ENCODE data around the gene ZBTB21.

Gene ZBTB21

GRCh38 chr21:42009831-42010506, at the start of gene ZBTB21:
ZBTB21 (minus strand) TSS chr21:42010360; CDS start chr21:41994095, 16,265 bp downstream.
- peak; percentile 97 for DNase-seq (ENCODE audit: low read depth in 1 of 2, low spot score in 1 of 2)

GRCh38 chr21:42059721-42060120, 49.6 kb upstream of the ZBTB21 start:
- DNase-seq (ENCODE audit: low read depth in 1 of 2, low spot score in 1 of 2) = no peak

GRCh38 chr21:42059141-42059540, 49.0 kb upstream of the ZBTB21 start:
- no peak for DNase-seq (ENCODE audit: low read depth in 1 of 2, low spot score in 1 of 2)

GRCh38 chr21:42058631-42059111, 48.5 kb upstream of the ZBTB21 start:
- no peak for DNase-seq (ENCODE audit: low read depth in 1 of 2, low spot score in 1 of 2)

GRCh38 chr21:42057851-42058437, 47.8 kb upstream of the ZBTB21 start:
- DNase-seq (ENCODE audit: low read depth in 1 of 2, low spot score in 1 of 2) = no peak

- DNase-seq (ENCODE audit: low read depth in 1 of 2, low spot score in 1 of 2) = no peak
Observed at GRCh38 chr21:42056996-42057689, 47.0 kb upstream of the ZBTB21 start.

- no peak for DNase-seq (ENCODE audit: low read depth in 1 of 2, low spot score in 1 of 2)
Observed at GRCh38 chr21:42056468-42056867, 46.3 kb upstream of the ZBTB21 start.

GRCh38 chr21:42055425-42055824, 45.3 kb upstream of the ZBTB21 start:
- no peak for DNase-seq (ENCODE audit: low read depth in 1 of 2, low spot score in 1 of 2)

- no peak for DNase-seq (ENCODE audit: low read depth in 1 of 2, low spot score in 1 of 2)
Observed at GRCh38 chr21:42051788-42052187, 41.6 kb upstream of the ZBTB21 start.

GRCh38 chr21:42049578-42050430, 39.6 kb upstream of the ZBTB21 start:
- DNase-seq (ENCODE audit: low read depth in 1 of 2, low spot score in 1 of 2) = no peak

GRCh38 chr21:42048870-42049577, 38.9 kb upstream of the ZBTB21 start:
- DNase-seq (ENCODE audit: low read depth in 1 of 2, low spot score in 1 of 2) = no peak

GRCh38 chr21:42047821-42048613, 37.9 kb upstream of the ZBTB21 start:
- DNase-seq (ENCODE audit: low read depth in 1 of 2, low spot score in 1 of 2) = no peak

- no peak for DNase-seq (ENCODE audit: low read depth in 1 of 2, low spot score in 1 of 2)
Observed at GRCh38 chr21:42044871-42045495, 34.8 kb upstream of the ZBTB21 start.

GRCh38 chr21:42043961-42044360, 33.8 kb upstream of the ZBTB21 start:
- DNase-seq (ENCODE audit: low read depth in 1 of 2, low spot score in 1 of 2) = no peak

GRCh38 chr21:42043201-42043895, 33.2 kb upstream of the ZBTB21 start:
- no peak for DNase-seq (ENCODE audit: low read depth in 1 of 2, low spot score in 1 of 2)

GRCh38 chr21:42042651-42043050, 32.5 kb upstream of the ZBTB21 start:
- DNase-seq (ENCODE audit: low read depth in 1 of 2, low spot score in 1 of 2) = no peak

- DNase-seq (ENCODE audit: low read depth in 1 of 2, low spot score in 1 of 2) = no peak
Observed at GRCh38 chr21:42041711-42042110, 31.6 kb upstream of the ZBTB21 start.

- no peak for DNase-seq (ENCODE audit: low read depth in 1 of 2, low spot score in 1 of 2)
Observed at GRCh38 chr21:42041246-42041645, 31.1 kb upstream of the ZBTB21 start.

Measured in activated T-helper 1 cell treated with anti-CD3 and anti-CD28 coated beads, Interleukin-2, amount 50 U/mL, for 16 hours (primary cell).